ENCODE data around the gene SULT1C3.
"Not testable (repeated sequence)": the region's sequence is repeated elsewhere in the genome, so short reads cannot be mapped to it uniquely, and the experiment has no call there.

SULT1C3 gene

GRCh38 chr2:108253106-108253505, 13.3 kb downstream of the SULT1C3 start:
- no peak for DNase-seq

GRCh38 chr2:108257757-108258331, 18.1 kb downstream of the SULT1C3 start:
- no peak for DNase-seq

GRCh38 chr2:108260773-108261172, 21.0 kb downstream of the SULT1C3 start:
- no peak for DNase-seq

- DNase-seq, result no peak
These were observed 22.3 kb downstream of the SULT1C3 start for GRCh38 chr2:108262036-108262435.

GRCh38 chr2:108263401-108263800, 23.6 kb downstream of the SULT1C3 start:
- DNase-seq, result no peak

GRCh38 chr2:108266218-108266617, 26.4 kb downstream of the SULT1C3 start:
- no peak for DNase-seq

GRCh38 chr2:108267101-108267500, 27.3 kb downstream of the SULT1C3 start:
- no peak for DNase-seq

- DNase-seq, result no peak
These were observed 28.2 kb downstream of the SULT1C3 start for GRCh38 chr2:108268001-108268400.

GRCh38 chr2:108270346-108270745, 30.6 kb downstream of the SULT1C3 start:
- no peak for DNase-seq

- DNase-seq, result no peak
These were observed 31.2 kb downstream of the SULT1C3 start for GRCh38 chr2:108270768-108271506.

- DNase-seq, result no peak
These were observed 32.0 kb downstream of the SULT1C3 start for GRCh38 chr2:108271691-108272253.

- no peak for DNase-seq
These were observed 38.9 kb downstream of the SULT1C3 start for GRCh38 chr2:108278631-108279030.

GRCh38 chr2:108279468-108279867, 39.7 kb downstream of the SULT1C3 start:
- DNase-seq, result no peak

- DNase-seq, result no peak
These were observed 40.7 kb downstream of the SULT1C3 start for GRCh38 chr2:108280466-108280865.

GRCh38 chr2:108284566-108284965, 44.8 kb downstream of the SULT1C3 start:
- not testable (repeated sequence) for DNase-seq

GRCh38 chr2:108285616-108286015, 45.8 kb downstream of the SULT1C3 start:
- no peak for DNase-seq

GRCh38 chr2:108287169-108287568, 47.4 kb downstream of the SULT1C3 start:
- DNase-seq, result no peak

- DNase-seq, result no peak
These were observed 48.9 kb downstream of the SULT1C3 start, which contains the start of gene SULT1C2 for GRCh38 chr2:108288534-108289106. Gene SULT1C2 (plus strand): TSS chr2:108288895. CDS start chr2:108293668, 4,773 bp downstream.

- no peak for DNase-seq
These were observed 54.1 kb downstream of the SULT1C3 start for GRCh38 chr2:108293850-108294249.

GRCh38 chr2:108297436-108298141, 57.8 kb downstream of the SULT1C3 start:
- DNase-seq, result no peak

GRCh38 chr2:108301558-108301957, 61.8 kb downstream of the SULT1C3 start:
- no peak for DNase-seq

- no peak for DNase-seq
These were observed 65.2 kb downstream of the SULT1C3 start for GRCh38 chr2:108304975-108305374.

- no peak for DNase-seq
These were observed 66.1 kb downstream of the SULT1C3 start for GRCh38 chr2:108305901-108306300.

All from activated CD4-positive, alpha-beta T cell treated with anti-CD3 and anti-CD28 coated beads for 48 hours (primary cell).